ENCODE measurements around the gene SLCO1B3. TPM values are rescaled to one million over a fixed set of nuclear protein-coding genes. Genes with fewer than 3 reads are reported as not detected.

SLCO1B3 gene
- total RNA-seq, 1 experiment from 2014 or later: 13.2 TPM

DNA sequence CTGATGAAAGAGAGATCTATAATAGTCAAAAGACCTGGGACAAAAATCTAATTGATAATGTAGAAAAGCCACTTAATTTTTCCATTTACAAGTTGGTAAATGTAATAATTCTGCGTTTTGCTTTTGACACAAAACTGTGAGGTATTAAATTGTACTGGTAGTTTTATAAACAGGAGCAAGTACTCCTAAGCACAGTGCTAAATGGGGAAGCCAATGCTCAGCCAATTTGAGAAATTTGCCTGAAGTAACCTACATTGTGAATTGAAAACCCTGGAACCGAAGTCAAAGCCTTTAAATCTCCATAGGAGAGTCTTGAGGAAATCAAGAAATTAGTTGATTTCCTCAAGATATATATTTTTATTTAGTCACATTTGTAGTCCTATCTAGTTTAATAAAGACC, 152.8 kb downstream of the SLCO1B3 start:
- H2AFZ ChIP-seq (ENCODE audit: low read length): no peak overlapping the region
- no peaks in the 10 kb centered on the region for H3K27me3 ChIP-seq (ENCODE audit: low read length)
- H3F3A ChIP-seq (ENCODE audit: low read length, unreplicated experiment): no peaks in the 10 kb centered on the region
- TF ChIP-seq EZH2phosphoT487 (IDR thresholded peaks at IDR 0.05; ENCODE audit: borderline replicate concordance, low read length) (no peak), EZH2 (IDR thresholded peaks at IDR 0.05; ENCODE audit: low read length, unreplicated experiment) (no peak)
- TF ChIP-seq, protein P1, sequence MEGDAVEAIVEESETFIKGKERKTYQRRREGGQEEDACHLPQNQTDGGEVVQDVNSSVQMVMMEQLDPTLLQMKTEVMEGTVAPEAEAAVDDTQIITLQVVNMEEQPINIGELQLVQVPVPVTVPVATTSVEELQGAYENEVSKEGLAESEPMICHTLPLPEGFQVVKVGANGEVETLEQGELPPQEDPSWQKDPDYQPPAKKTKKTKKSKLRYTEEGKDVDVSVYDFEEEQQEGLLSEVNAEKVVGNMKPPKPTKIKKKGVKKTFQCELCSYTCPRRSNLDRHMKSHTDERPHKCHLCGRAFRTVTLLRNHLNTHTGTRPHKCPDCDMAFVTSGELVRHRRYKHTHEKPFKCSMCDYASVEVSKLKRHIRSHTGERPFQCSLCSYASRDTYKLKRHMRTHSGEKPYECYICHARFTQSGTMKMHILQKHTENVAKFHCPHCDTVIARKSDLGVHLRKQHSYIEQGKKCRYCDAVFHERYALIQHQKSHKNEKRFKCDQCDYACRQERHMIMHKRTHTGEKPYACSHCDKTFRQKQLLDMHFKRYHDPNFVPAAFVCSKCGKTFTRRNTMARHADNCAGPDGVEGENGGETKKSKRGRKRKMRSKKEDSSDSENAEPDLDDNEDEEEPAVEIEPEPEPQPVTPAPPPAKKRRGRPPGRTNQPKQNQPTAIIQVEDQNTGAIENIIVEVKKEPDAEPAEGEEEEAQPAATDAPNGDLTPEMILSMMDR (conservative IDR thresholded peaks at IDR 0.05; ENCODE audit: low read depth, low read length): no peak
- no peak overlapping the region for H3K9ac ChIP-seq (ENCODE audit: low read length)
- no peaks in the 10 kb centered on the region for H3K4me1 ChIP-seq (ENCODE audit: insufficient read depth, low read length)
- no peak for ATAC-seq
- no peaks in the 10 kb centered on the region for H3K9me2 ChIP-seq (replicated peaks; ENCODE audit: low read length)
- H3K4me2 ChIP-seq (ENCODE audit: low read length): no peak overlapping the region
- ChIA-PET POLR2A (ENCODE audit: unreplicated experiment) (no interaction called here), CTCF (no interaction called here)
- no peaks in the 10 kb centered on the region for H4K20me1 ChIP-seq (ENCODE audit: low read length)
- H3K27ac ChIP-seq (ENCODE audit: low read length): no peak overlapping the region
- intact Hi-C loops (cut with micrococcal nuclease): no loop called here
- no TSS peak for BruUV-seq (replicated peaks)
- no peaks in the 10 kb centered on the region for H3K36me3 ChIP-seq (ENCODE audit: low read depth, low read length)
- H3K79me2 ChIP-seq (ENCODE audit: low read length): no peaks in the 10 kb centered on the region
- no peak overlapping the region for H3K4me3 ChIP-seq (ENCODE audit: low read length)
- H3K9me3 ChIP-seq (ENCODE audit: low read length): no peaks in the 10 kb centered on the region; the same call in 1 of the 2 replicates
- no peak for DNase-seq

DNA sequence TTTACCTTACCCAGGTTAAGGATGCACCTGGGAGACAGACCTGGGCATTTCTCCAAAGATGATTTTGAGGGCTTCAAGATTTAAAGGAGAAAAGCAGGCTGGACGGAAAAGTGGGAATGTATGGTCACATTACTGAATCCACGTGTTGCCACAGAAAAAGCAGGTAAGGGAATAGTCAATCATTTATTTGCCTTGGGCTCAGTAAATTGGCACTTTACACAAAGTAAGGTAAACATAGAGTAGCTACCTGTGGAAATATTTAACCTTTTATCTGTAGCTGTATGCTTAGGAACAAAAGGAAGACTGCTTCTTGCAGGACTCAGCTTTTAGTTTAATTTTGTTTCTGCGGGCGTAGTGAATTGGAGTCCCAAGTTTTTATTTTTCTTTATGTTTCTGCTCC, 153.3 kb downstream of the SLCO1B3 start:
- Histone ChIP-seq H3K4me2 (ENCODE audit: low read length) (no peak overlapping the region), H3K9me2 (replicated peaks; ENCODE audit: low read length) (no peaks in the 10 kb centered on the region), H3K4me1 (ENCODE audit: insufficient read depth, low read length) (no peaks in the 10 kb centered on the region), H2AFZ (ENCODE audit: low read length) (no peak overlapping the region), H3K36me3 (ENCODE audit: low read depth, low read length) (no peaks in the 10 kb centered on the region), H3K4me3 (ENCODE audit: low read length) (no peak overlapping the region), H3K27ac (ENCODE audit: low read length) (no peak overlapping the region), H3F3A (ENCODE audit: low read length, unreplicated experiment) (no peaks in the 10 kb centered on the region), H3K79me2 (ENCODE audit: low read length) (no peaks in the 10 kb centered on the region), H3K27me3 (ENCODE audit: low read length) (no peaks in the 10 kb centered on the region), H3K9me3 (ENCODE audit: low read length) (no peaks in the 10 kb centered on the region; the same call in 1 of the 2 replicates), H3K9ac (ENCODE audit: low read length) (no peak overlapping the region), H4K20me1 (ENCODE audit: low read length) (no peaks in the 10 kb centered on the region)
- ATAC-seq (no peak), DNase-seq (no peak)
- POLR2A ChIA-PET (ENCODE audit: unreplicated experiment): no interaction called here
- BruUV-seq (replicated peaks): no TSS peak
- CTCF ChIA-PET: no interaction called here
- intact Hi-C loops (cut with micrococcal nuclease): no loop called here
- TF ChIP-seq EZH2phosphoT487 (IDR thresholded peaks at IDR 0.05; ENCODE audit: borderline replicate concordance, low read length) (no peak), EZH2 (IDR thresholded peaks at IDR 0.05; ENCODE audit: low read length, unreplicated experiment) (no peak)
- TF ChIP-seq, protein P1 (conservative IDR thresholded peaks at IDR 0.05; ENCODE audit: low read depth, low read length): no peak

Other genes starting within 250 kb of the SLCO1B3 start
- gene SLCO1C1, start 115.4 kb upstream of the SLCO1B3 start, total RNA-seq (2014; rRNA removed): not detected in 2 replicates

Measured in PC-3 (cell line).